ENCODE measurements around the gene KIAA1755. TPM values are rescaled to one million over a fixed set of nuclear protein-coding genes. Genes with fewer than 3 reads are reported as not detected.

KIAA1755 gene
- total RNA-seq, 4 donors from 2014 or later: 0.12 to 3.4 (median 0.39) TPM

DNA sequence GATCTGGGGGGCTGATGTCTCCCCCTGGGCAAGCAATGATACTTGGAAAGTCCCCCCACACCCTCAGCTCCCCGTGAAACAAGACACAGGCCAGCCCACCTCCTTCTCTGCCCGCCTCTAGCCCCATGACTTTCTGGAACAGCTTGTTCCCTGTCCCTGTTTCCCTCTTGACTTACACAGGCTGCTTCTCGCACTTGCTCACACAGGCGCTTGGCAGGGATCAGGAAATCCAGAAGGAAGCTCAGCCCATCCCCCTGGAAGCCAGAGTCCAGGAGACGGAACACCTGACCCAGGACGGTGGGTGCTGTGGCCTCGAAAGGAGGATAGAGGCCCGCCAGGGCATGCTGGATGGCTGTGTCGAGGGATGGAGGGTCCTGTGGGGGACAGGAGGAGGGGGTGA lies 14.8 kb downstream of the KIAA1755 start:
- Histone ChIP-seq H3K9me3 (peaks cover 0 to 38% (median 14%) of the 10 kb centered on the region in 3 donors), H3K27me3 (no peaks in the 10 kb centered on the region), H3K27ac (peak overlapping the region; percentile 53 to 88 (median 80)), H3K4me1 (peaks cover 0 to 18% (median 10%) of the 10 kb centered on the region in 3 donors), H3K36me3 (no peaks in the 10 kb centered on the region), H3K4me3 (no peak overlapping the region)
- intact Hi-C loops (cut with DNase I): no loop called here
- DNase-seq: no peak
- WGBS, 2 donors: 60 to 73% methylated on average over 3 to 6 of the region's 9 CpGs
- TF ChIP-seq, protein P1, sequence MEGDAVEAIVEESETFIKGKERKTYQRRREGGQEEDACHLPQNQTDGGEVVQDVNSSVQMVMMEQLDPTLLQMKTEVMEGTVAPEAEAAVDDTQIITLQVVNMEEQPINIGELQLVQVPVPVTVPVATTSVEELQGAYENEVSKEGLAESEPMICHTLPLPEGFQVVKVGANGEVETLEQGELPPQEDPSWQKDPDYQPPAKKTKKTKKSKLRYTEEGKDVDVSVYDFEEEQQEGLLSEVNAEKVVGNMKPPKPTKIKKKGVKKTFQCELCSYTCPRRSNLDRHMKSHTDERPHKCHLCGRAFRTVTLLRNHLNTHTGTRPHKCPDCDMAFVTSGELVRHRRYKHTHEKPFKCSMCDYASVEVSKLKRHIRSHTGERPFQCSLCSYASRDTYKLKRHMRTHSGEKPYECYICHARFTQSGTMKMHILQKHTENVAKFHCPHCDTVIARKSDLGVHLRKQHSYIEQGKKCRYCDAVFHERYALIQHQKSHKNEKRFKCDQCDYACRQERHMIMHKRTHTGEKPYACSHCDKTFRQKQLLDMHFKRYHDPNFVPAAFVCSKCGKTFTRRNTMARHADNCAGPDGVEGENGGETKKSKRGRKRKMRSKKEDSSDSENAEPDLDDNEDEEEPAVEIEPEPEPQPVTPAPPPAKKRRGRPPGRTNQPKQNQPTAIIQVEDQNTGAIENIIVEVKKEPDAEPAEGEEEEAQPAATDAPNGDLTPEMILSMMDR (IDR thresholded peaks at IDR 0.05): no peak
- TF ChIP-seq POLR2A (IDR thresholded peaks at IDR 0.05): no peak

DNA sequence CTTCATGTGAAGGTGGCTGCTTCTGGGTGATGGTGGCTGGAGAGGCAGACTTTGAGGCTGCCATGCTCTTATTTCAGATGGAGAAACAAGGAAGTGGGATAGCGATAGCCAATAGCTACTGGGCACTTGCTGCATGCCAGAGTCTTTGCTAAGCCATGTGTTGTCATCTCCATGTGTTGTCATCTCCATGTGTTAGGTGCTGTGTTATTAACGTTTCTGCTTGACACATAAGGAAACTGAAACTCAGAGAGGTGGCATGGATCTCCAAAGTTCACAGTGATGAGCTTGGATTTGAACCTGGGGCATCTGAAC lies 16.9 kb downstream of the KIAA1755 start:
- no peak for DNase-seq
- TF ChIP-seq POLR2A (IDR thresholded peaks at IDR 0.05): no peak
- TF ChIP-seq, protein P1 (IDR thresholded peaks at IDR 0.05): no peak
- H3K27me3 ChIP-seq: no peaks in the 10 kb centered on the region
- H3K27ac ChIP-seq: peak overlapping the region in 1 of 4 donors; percentile 85
- peaks cover 0 to 42% (median 14%) of the 10 kb centered on the region in 3 donors for H3K9me3 ChIP-seq
- H3K4me3 ChIP-seq: no peak overlapping the region
- intact Hi-C loops (cut with DNase I): no loop called here
- peaks cover 0 to 18% (median 10%) of the 10 kb centered on the region in 3 donors for H3K4me1 ChIP-seq
- 83 to 88% methylated on average over 1 to 2 of the region's 2 CpGs for WGBS, 2 donors
- H3K36me3 ChIP-seq: no peaks in the 10 kb centered on the region

DNA sequence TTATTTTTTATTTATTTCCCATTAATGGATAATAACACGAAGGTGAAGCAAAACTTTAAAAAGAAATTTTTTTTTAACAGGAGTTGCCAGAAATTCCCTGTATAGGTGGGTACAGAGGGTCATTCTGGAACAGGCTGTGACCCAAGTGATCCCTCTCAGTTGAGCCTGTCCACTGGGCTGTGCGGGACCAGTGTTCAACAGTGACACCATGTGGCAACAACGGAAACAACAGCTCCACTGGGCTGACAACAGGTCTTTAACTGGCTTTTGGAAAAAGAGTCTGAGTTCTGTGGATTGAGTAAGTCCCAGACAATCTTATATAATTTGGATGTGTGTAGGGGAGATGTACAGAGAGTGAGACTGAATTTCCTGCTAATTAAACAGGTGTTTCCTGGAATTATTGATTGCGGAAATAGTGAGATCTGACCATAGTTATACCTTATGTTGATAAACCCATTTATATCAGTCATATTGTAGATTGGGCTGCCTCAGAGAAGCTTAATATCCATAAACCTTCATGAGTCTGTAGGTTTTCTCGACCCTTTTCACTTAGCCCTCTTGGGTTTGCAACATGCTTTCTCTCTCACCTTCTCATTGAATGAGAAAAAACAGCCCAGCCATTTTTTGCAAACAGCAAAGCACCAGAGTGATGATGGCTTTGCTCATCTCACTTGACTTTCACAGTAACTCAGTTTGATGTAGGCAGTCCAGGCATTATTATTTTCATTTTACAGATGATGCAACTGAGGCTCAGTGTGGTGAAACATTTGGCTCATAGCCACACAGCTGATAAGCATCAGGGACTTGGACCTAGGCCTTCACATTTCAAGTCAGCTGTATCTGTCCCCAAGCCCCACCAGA lies 17.5 kb downstream of the KIAA1755 start:
- DNase-seq: no peak
- H3K27ac ChIP-seq: no peak overlapping the region
- no peak overlapping the region for H3K4me3 ChIP-seq
- TF ChIP-seq POLR2A (IDR thresholded peaks at IDR 0.05): no peak
- TF ChIP-seq, protein P1 (IDR thresholded peaks at IDR 0.05): peak in 3 of 6 experiments; percentile 12 to 60 (median 14)
- no peaks in the 10 kb centered on the region for H3K36me3 ChIP-seq
- WGBS, 2 donors: 38 to 43% methylated on average over 4 to 5 of the region's 5 CpGs
- no peaks in the 10 kb centered on the region for H3K27me3 ChIP-seq
- intact Hi-C loops (cut with DNase I): no loop called here
- peaks cover 0 to 18% (median 10%) of the 10 kb centered on the region in 3 donors for H3K4me1 ChIP-seq
- peaks cover 0 to 42% (median 14%) of the 10 kb centered on the region in 3 donors for H3K9me3 ChIP-seq

DNA sequence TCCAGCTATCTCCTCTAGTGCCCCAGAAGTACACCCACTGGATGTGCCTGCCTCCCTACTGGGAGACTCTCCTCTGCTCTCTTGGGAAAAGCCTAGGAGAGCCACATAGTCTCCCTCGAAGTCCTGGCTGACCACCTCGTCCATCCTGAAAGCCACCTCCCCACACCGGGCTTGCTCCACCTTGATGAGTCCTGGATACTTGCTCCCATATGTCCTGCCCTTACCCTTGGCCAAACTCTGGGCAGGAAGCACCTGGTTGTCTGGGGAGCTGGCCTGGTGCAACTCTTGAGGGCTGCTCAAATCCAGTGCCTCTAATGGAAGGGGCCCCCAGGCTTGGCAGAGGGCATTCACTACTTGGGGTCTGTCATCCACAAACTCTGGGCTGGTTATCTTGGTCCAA lies 19.3 kb downstream of the KIAA1755 start:
- Histone ChIP-seq H3K4me1 (peaks cover 0 to 7% (median 3%) of the 10 kb centered on the region in 3 donors), H3K9me3 (peaks cover 0 to 42% (median 14%) of the 10 kb centered on the region in 3 donors), H3K27me3 (no peaks in the 10 kb centered on the region), H3K36me3 (no peaks in the 10 kb centered on the region), H3K4me3 (no peak overlapping the region), H3K27ac (no peak overlapping the region)
- TF ChIP-seq, protein P1 (IDR thresholded peaks at IDR 0.05): no peak
- no peak for TF ChIP-seq POLR2A (IDR thresholded peaks at IDR 0.05)
- 55 to 84% methylated on average over 3 of the region's 3 CpGs for WGBS, 2 donors
- intact Hi-C loops (cut with DNase I): no loop called here
- DNase-seq: no peak

DNA sequence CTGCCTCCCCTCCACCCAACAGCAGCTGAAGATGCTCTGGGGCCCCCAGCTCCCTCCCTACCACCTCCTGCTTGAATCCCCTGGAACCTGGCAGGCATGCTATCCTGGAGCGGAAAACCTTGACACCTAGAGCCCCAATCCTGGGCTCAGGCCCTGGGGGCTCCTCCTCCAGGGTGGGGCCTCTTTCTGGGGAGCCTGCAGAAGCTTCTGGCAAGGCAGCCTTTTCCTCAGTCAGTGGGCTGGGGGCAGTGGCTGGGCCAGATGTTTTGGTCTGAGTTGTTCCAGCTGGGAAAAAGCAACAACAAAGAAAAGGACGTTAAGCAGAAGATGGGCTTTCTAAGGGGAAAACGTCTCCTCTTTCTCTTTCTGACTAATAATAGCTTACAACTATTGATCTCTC lies 21.1 kb downstream of the KIAA1755 start:
- Histone ChIP-seq H3K9me3 (peaks cover 0 to 40% (median 14%) of the 10 kb centered on the region in 3 donors), H3K36me3 (no peaks in the 10 kb centered on the region), H3K4me3 (no peak overlapping the region), H3K27me3 (no peaks in the 10 kb centered on the region), H3K4me1 (no peaks in the 10 kb centered on the region), H3K27ac (no peak overlapping the region)
- WGBS, 2 donors: 8 to 48% methylated on average over 2 to 3 of the region's 3 CpGs
- intact Hi-C loops (cut with DNase I): no loop called here
- DNase-seq: no peak
- TF ChIP-seq, protein P1 (IDR thresholded peaks at IDR 0.05): no peak
- TF ChIP-seq POLR2A (IDR thresholded peaks at IDR 0.05): no peak
